Astrocyte (in vitro differentiated cells and primary cell): ENCODE measurements around the gene IL10RA. TPM values are rescaled to one million over a fixed set of nuclear protein-coding genes. Genes with fewer than 3 reads are reported as not detected.

Experiments
- DNase-seq: peaks from one replicate; pipeline ENCODE4 v3.0.0-alpha.2; 2010; ENCODE audit warnings: low read depth
- FAIRE-seq: peaks from 2 replicates; lab custom pipeline; 2011; peaks lifted over from hg19 to GRCh38; lab: Jason Lieb, UNC
- H2AFZ ChIP-seq: 2 replicates; pipeline ENCODE4 v1.6.0; 2012; ENCODE audit warnings: low read depth, low read length, inconsistent platforms
- H3K27ac ChIP-seq: 2 replicates; pipeline ENCODE4 v1.5.1; 2011; ENCODE audit warnings: low read depth, low read length, inconsistent platforms
- H3K27me3 ChIP-seq: 2 replicates; pipeline ENCODE4 v1.6.0; 2011; ENCODE audit warnings: low read length, inconsistent platforms; ENCODE audit not compliant: insufficient read depth
- H3K36me3 ChIP-seq: 2 replicates; pipeline ENCODE4 v1.5.1; 2011; ENCODE audit warnings: low read length, inconsistent platforms; ENCODE audit not compliant: insufficient read depth
- H3K4me1 ChIP-seq: 2 replicates; pipeline ENCODE4 v1.5.1; 2011; ENCODE audit warnings: low read length, inconsistent platforms; ENCODE audit not compliant: insufficient read depth
- H3K4me2 ChIP-seq: 2 replicates; pipeline ENCODE4 v1.6.0; 2012; ENCODE audit warnings: low read length, inconsistent platforms
- H3K4me3 ChIP-seq: 2 replicates; pipeline ENCODE4 v1.5.1; 2011; ENCODE audit warnings: low read depth, mild to moderate bottlenecking, low read length, inconsistent platforms; ENCODE audit not compliant: insufficient read depth
- H3K79me2 ChIP-seq: 2 replicates; pipeline ENCODE4 v1.6.0; 2012; ENCODE audit warnings: mild to moderate bottlenecking, low read length, inconsistent platforms; ENCODE audit not compliant: insufficient read depth
- H3K9ac ChIP-seq: 2 replicates; pipeline ENCODE4 v1.6.0; 2012; ENCODE audit warnings: mild to moderate bottlenecking, low read length, inconsistent platforms
- H3K9me3 ChIP-seq: 2 replicates; pipeline ENCODE4 v1.5.1; 2012; ENCODE audit warnings: low read depth, mild to moderate bottlenecking, low read length, inconsistent platforms; ENCODE audit not compliant: insufficient read depth
- H4K20me1 ChIP-seq: 2 replicates; pipeline ENCODE4 v1.6.0; 2012; ENCODE audit warnings: low read length, inconsistent platforms; ENCODE audit not compliant: insufficient read depth
- H3K27ac Mint-ChIP-seq: one replicate; pipeline ENCODE4 v1.8.0; 2021; ENCODE audit warnings: mild to moderate bottlenecking, mixed read lengths; ENCODE audit not compliant: unreplicated experiment
- H3K27me3 Mint-ChIP-seq: one replicate; pipeline ENCODE4 v1.8.0; 2021; ENCODE audit warnings: low read depth, mixed read lengths; ENCODE audit not compliant: unreplicated experiment
- H3K36me3 Mint-ChIP-seq: one replicate; pipeline ENCODE4 v1.8.0; 2021; ENCODE audit warnings: low read depth, mixed read lengths; ENCODE audit not compliant: unreplicated experiment
- H3K4me1 Mint-ChIP-seq: one replicate; pipeline ENCODE4 v1.8.0; 2021; ENCODE audit warnings: low read depth, mixed read lengths; ENCODE audit not compliant: unreplicated experiment
- H3K4me3 Mint-ChIP-seq: one replicate; pipeline ENCODE4 v1.8.0; 2021; ENCODE audit warnings: mild to moderate bottlenecking, moderate library complexity, mixed read lengths; ENCODE audit not compliant: unreplicated experiment
- H3K9me3 Mint-ChIP-seq: one replicate; pipeline ENCODE4 v1.8.0; 2021; ENCODE audit warnings: mild to moderate bottlenecking, mixed read lengths; ENCODE audit not compliant: unreplicated experiment
- CTCF ChIP-seq: IDR thresholded peaks from 2 replicates; pipeline ENCODE4 v1.5.1; 2011; ENCODE audit warnings: low read depth, mild to moderate bottlenecking, inconsistent platforms, low read length, moderate library complexity; ENCODE audit not compliant: insufficient read depth
- EZH2 ChIP-seq: IDR thresholded peaks from 2 replicates; pipeline ENCODE4 v1.6.1; 2012; ENCODE audit warnings: mild to moderate bottlenecking, low read length, inconsistent platforms; ENCODE audit not compliant: insufficient read depth
- total RNA-seq: library from RNA; stranded (reverse); gene quantifications from 2 replicates; pipeline ENCODE4 v1.2.1, GENCODE V29; 2021

The IL10RA gene
- total RNA-seq, 1 donor from 2014 or later, result 0.73 TPM

GRCh38 chr11:117980280-117980679 lies 5.9 kb upstream of the IL10RA start:
- Histone ChIP-seq H3K27ac (no peak overlapping the region), H3K4me3 (no peak overlapping the region), H3K79me2 (no peaks in the 10 kb centered on the region), H3K9me3 (no peaks in the 10 kb centered on the region), H2AFZ (no peak overlapping the region), H3K4me1 (no peaks in the 10 kb centered on the region), H3K27me3 (peaks cover 12% of the 10 kb centered on the region), H3K4me2 (no peak overlapping the region), H3K9ac (no peak overlapping the region), H3K36me3 (no peaks in the 10 kb centered on the region), H4K20me1 (no peaks in the 10 kb centered on the region)
- Mint-ChIP-seq H3K9me3 (peaks cover 9% of the 10 kb centered on the region), H3K4me3 (no peak overlapping the region), H3K27me3 (peaks cover 52% of the 10 kb centered on the region), H3K27ac (no peak overlapping the region), H3K36me3 (no peaks in the 10 kb centered on the region), H3K4me1 (no peaks in the 10 kb centered on the region)
- no peak for TF ChIP-seq EZH2
- TF ChIP-seq CTCF, result no peak
- FAIRE-seq, result no peak
- no peak for DNase-seq

- Mint-ChIP-seq H3K27me3 (peaks cover 52% of the 10 kb centered on the region), H3K4me3 (no peak overlapping the region), H3K27ac (no peak overlapping the region), H3K4me1 (no peaks in the 10 kb centered on the region), H3K36me3 (no peaks in the 10 kb centered on the region), H3K9me3 (peaks cover 9% of the 10 kb centered on the region)
- FAIRE-seq (no peak), DNase-seq (no peak)
- no peaks in the 10 kb centered on the region for H3K4me1 ChIP-seq
- no peak overlapping the region for H3K9ac ChIP-seq
- H3K79me2 ChIP-seq, result no peaks in the 10 kb centered on the region
- H4K20me1 ChIP-seq, result no peaks in the 10 kb centered on the region
- no peaks in the 10 kb centered on the region for H3K36me3 ChIP-seq
- H3K27ac ChIP-seq, result no peak overlapping the region
- H3K27me3 ChIP-seq, result peaks cover 12% of the 10 kb centered on the region
- TF ChIP-seq EZH2, result no peak
- TF ChIP-seq CTCF, result no peak
- H3K9me3 ChIP-seq, result no peaks in the 10 kb centered on the region
- H2AFZ ChIP-seq, result no peak overlapping the region
- no peak overlapping the region for H3K4me2 ChIP-seq
- H3K4me3 ChIP-seq, result no peak overlapping the region
Observed at GRCh38 chr11:117980720-117981119, 5.5 kb upstream of the IL10RA start.

GRCh38 chr11:117983163-117983475 lies 3.1 kb upstream of the IL10RA start:
- no peak overlapping the region for H3K4me2 ChIP-seq
- H3K9ac ChIP-seq, result no peak overlapping the region
- TF ChIP-seq CTCF, result no peak
- no peak for TF ChIP-seq EZH2
- no peak overlapping the region for H3K4me3 Mint-ChIP-seq
- peaks cover 4% of the 10 kb centered on the region for H3K4me1 ChIP-seq
- peaks cover 28% of the 10 kb centered on the region for H3K27me3 ChIP-seq
- H3K9me3 ChIP-seq, result no peaks in the 10 kb centered on the region
- H3K4me3 ChIP-seq, result no peak overlapping the region
- peaks cover 4% of the 10 kb centered on the region for H3K9me3 Mint-ChIP-seq
- no peaks in the 10 kb centered on the region for H4K20me1 ChIP-seq
- H2AFZ ChIP-seq, result no peak overlapping the region
- H3K36me3 Mint-ChIP-seq, result no peaks in the 10 kb centered on the region
- H3K27ac ChIP-seq, result no peak overlapping the region
- no peak overlapping the region for H3K27ac Mint-ChIP-seq
- H3K36me3 ChIP-seq, result no peaks in the 10 kb centered on the region
- peaks cover 5% of the 10 kb centered on the region for H3K4me1 Mint-ChIP-seq
- peaks cover 58% of the 10 kb centered on the region for H3K27me3 Mint-ChIP-seq
- DNase-seq (no peak), FAIRE-seq (no peak)
- H3K79me2 ChIP-seq, result no peaks in the 10 kb centered on the region
